Fibroblast of the aortic adventitia (primary cell): ENCODE data around the gene TMC6. TPM values are rescaled to one million over a fixed set of nuclear protein-coding genes. Genes with fewer than 3 reads are reported as not detected.

ENCODE experiments used
- DNase-seq: peaks from one replicate; pipeline ENCODE4 v3.0.0-alpha.2; 2010; ENCODE audit warnings: low read depth
- H3K4me3 ChIP-seq: 2 replicates; pipeline ENCODE4 v1.5.1; 2011; ENCODE audit warnings: low read depth, mild to moderate bottlenecking, control low read depth, low read length, moderate library complexity
- CTCF ChIP-seq: IDR thresholded peaks from 2 replicates; pipeline ENCODE4 v1.5.1; 2011; ENCODE audit warnings: mild to moderate bottlenecking, low read length, control low read depth, inconsistent platforms; ENCODE audit not compliant: insufficient read depth
- total RNA-seq: library from RNA; depleted of rRNA; stranded (reverse); fragments of >200 nt; gene quantifications from 2 replicates; pipeline ENCODE4 v1.2.3, GENCODE V29; 2012; ENCODE audit warnings: low replicate concordance

The TMC6 gene
- total RNA-seq, 1 donor, result not detected

DNA sequence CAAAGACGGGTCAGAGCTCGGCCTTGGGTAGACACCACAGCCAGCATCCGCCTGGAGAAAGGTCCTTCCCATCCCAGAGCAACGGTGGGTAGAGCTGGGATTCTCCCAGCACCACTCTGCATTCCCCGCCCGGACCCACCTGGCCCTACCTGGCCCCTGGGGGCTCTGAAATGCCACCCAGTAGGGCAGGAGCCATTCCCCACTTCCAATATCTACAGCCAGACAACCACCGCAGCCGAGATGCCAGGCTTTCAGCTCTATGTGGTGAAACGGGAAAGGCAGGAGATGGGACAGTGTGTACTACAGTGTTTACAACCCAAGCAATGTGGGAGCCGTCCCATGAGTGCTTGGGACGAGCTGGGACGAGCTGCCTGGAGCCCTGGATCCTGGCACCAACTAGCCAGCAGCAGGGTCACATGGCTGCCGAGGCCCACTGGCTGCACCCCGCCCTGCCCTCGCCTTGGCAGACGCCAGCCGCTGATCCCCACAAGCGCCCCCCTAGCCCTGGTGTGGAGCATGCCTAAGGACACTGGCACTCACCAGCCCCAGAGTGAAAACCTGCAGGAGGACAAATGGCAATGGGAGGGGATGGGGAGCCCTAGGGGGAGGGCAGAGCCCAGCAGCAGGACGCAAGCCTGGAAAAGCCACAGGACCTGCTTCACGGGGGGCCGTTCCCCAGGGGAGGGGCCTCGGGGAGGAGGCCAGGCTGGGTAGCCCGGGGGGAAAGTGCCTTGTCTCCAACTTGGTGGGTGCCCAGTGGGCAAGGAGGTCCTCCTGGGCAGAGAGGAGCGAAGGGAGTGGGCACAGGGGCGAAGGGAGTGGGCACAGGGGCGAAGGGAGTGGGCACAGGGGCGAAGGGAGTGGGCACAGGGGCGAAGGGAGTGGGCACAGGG lies 13.5 kb downstream of the TMC6 start:
- no peak for DNase-seq
- no peak for TF ChIP-seq CTCF

GRCh38 chr17:78113804-78114785 lies 14.5 kb downstream of the TMC6 start:
- DNase-seq, result no peak
- no peak for TF ChIP-seq CTCF

More for the DNA sequence above, 13.5 kb downstream of the TMC6 start:
- H3K4me3 ChIP-seq, result no peak overlapping the region

GRCh38 chr17:78112518-78113471 lies 15.8 kb downstream of the TMC6 start:
- peak; percentile 49 for DNase-seq
- TF ChIP-seq CTCF, result peak; percentile 97
- H3K4me3 ChIP-seq, result no peak overlapping the region

More at GRCh38 chr17:78113804-78114785, 14.5 kb downstream of the TMC6 start:
- H3K4me3 ChIP-seq, result no peak overlapping the region

GRCh38 chr17:78111727-78112517 lies 16.6 kb downstream of the TMC6 start:
- no peak overlapping the region for H3K4me3 ChIP-seq
- no peak for DNase-seq

More at GRCh38 chr17:78111727-78112517, 16.6 kb downstream of the TMC6 start:
- no peak for TF ChIP-seq CTCF
